ENCODE measurements around the gene NOL4.

DNA sequence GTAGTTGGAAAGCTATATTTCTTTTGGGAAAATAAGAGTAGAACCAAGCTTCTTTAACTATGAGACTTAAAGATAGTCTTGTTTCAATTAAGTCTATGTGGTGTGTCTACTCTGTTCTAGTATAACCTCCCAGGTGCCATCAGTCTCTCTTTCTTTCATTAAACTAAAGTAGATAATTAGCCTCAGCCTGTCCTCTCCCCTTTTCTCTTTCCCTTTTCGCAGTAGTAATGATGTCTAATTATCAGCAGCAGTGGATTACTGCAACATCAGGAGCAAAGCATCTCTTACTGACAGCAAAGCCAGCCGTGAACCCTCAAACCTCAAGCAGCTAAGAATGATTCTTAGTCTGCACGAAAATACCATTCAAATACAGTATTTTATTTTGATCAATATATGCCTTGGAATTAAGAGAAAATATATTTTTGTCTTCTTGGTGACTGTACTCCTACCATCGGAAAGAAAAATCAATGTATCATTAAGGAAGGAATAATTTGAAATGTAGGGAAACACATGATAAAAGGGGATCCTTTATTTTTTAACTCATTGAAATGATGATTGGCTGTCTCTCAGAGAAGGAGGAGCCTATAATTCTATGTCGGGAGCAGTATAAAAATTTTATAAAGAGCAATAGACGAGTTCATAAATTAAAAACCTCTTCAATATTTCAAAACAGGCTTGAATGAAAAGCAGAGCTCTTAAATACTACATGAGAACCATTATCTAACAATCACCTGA is 4.5 kb downstream of the NOL4 start:
- TF ChIP-seq, protein P1, sequence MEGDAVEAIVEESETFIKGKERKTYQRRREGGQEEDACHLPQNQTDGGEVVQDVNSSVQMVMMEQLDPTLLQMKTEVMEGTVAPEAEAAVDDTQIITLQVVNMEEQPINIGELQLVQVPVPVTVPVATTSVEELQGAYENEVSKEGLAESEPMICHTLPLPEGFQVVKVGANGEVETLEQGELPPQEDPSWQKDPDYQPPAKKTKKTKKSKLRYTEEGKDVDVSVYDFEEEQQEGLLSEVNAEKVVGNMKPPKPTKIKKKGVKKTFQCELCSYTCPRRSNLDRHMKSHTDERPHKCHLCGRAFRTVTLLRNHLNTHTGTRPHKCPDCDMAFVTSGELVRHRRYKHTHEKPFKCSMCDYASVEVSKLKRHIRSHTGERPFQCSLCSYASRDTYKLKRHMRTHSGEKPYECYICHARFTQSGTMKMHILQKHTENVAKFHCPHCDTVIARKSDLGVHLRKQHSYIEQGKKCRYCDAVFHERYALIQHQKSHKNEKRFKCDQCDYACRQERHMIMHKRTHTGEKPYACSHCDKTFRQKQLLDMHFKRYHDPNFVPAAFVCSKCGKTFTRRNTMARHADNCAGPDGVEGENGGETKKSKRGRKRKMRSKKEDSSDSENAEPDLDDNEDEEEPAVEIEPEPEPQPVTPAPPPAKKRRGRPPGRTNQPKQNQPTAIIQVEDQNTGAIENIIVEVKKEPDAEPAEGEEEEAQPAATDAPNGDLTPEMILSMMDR (IDR thresholded peaks at IDR 0.05), result no peak
- no peak for TF ChIP-seq POLR2A (IDR thresholded peaks at IDR 0.05)
- TF ChIP-seq POLR2AphosphoS5 (IDR thresholded peaks at IDR 0.05), result no peak

Data from transverse colon (tissue), 4 donors.